Measurements from ENCODE around the gene IGSF22.

DNA sequence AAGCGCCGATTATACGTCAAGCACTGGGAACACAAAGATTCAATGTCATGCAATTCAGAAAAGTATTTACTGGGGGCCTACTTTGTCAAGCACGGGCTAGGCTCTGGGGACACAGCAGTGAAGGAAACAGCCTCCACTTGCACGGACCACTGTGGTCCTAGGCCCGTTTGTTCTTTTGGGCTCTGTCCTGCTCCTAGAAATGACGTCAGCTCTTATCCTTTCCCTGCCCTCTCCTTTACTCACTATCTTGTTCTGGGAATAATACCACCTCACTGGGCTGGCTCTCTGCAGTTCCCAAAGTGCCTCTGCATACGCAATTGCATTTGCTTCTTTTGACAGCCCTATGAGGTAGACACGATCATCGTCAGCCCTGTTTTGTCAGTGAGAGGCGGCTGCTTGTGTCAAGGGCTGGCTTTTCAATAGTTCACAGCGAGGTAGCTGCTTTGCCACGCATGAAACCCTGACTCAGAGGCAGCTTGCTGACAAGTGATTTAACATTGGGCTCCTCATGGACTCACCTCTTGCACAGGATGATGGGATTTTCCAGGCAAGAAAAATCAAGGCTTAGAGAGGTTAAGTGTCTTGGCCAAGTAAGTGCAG lies 22.9 kb upstream of the IGSF22 start:
- TF ChIP-seq, protein P1, sequence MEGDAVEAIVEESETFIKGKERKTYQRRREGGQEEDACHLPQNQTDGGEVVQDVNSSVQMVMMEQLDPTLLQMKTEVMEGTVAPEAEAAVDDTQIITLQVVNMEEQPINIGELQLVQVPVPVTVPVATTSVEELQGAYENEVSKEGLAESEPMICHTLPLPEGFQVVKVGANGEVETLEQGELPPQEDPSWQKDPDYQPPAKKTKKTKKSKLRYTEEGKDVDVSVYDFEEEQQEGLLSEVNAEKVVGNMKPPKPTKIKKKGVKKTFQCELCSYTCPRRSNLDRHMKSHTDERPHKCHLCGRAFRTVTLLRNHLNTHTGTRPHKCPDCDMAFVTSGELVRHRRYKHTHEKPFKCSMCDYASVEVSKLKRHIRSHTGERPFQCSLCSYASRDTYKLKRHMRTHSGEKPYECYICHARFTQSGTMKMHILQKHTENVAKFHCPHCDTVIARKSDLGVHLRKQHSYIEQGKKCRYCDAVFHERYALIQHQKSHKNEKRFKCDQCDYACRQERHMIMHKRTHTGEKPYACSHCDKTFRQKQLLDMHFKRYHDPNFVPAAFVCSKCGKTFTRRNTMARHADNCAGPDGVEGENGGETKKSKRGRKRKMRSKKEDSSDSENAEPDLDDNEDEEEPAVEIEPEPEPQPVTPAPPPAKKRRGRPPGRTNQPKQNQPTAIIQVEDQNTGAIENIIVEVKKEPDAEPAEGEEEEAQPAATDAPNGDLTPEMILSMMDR (optimal IDR thresholded peaks at IDR 0.05 in 1 of 3, IDR thresholded peaks at IDR 0.05 in 1 of 3, conservative IDR thresholded peaks at IDR 0.05 in 1 of 3; ENCODE audit: extremely low read depth in 1 of 3, insufficient read depth in 2 of 3, low read length in 3 of 3): no peak
- no peak for TF ChIP-seq EZH2 (IDR thresholded peaks at IDR 0.05; ENCODE audit: low read length)
